GM12875 (cell line): ENCODE measurements around the gene PHYKPL.
"Not testable (repeated sequence)": the region's sequence is repeated elsewhere in the genome, so short reads cannot be mapped to it uniquely, and the experiment has no call there.

Experiments used
- H3K4me3 ChIP-seq: one replicate; pipeline ENCODE4 v1.5.1; 2011; ENCODE audit warnings: low read depth, low read length, control low read depth
- TF ChIP-seq, protein P1 (sequence below): IDR thresholded peaks from 2 replicates; pipeline ENCODE4 v1.5.1; 2011; ENCODE audit warnings: low read depth, mild to moderate bottlenecking, control low read depth, inconsistent platforms, low read length, moderate library complexity, borderline replicate concordance; ENCODE audit not compliant: insufficient read depth

The PHYKPL gene

DNA sequence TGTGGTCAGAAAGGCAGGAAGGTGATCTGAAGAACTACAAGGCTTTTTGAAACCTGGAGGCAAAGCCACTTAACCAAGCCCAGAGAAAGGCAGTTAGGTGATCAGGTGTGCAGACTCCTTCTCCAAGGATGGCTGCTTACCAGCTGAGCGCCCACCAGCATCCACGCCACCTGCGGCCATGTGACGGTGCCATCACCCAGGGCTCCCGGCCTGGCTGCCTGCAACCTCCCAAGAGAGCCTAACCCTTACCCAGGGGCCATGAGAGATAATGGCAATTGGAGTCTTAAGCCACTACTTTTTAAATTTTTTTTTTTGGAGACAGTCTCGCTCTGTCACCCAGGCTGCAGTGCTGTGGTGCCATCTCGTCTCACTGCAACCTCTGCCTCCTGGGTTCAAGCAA lies 33.1 kb upstream of the PHYKPL start:
- no peak overlapping the region for H3K4me3 ChIP-seq
- TF ChIP-seq, protein P1, sequence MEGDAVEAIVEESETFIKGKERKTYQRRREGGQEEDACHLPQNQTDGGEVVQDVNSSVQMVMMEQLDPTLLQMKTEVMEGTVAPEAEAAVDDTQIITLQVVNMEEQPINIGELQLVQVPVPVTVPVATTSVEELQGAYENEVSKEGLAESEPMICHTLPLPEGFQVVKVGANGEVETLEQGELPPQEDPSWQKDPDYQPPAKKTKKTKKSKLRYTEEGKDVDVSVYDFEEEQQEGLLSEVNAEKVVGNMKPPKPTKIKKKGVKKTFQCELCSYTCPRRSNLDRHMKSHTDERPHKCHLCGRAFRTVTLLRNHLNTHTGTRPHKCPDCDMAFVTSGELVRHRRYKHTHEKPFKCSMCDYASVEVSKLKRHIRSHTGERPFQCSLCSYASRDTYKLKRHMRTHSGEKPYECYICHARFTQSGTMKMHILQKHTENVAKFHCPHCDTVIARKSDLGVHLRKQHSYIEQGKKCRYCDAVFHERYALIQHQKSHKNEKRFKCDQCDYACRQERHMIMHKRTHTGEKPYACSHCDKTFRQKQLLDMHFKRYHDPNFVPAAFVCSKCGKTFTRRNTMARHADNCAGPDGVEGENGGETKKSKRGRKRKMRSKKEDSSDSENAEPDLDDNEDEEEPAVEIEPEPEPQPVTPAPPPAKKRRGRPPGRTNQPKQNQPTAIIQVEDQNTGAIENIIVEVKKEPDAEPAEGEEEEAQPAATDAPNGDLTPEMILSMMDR, result no peak

GRCh38 chr5:178264044-178264443 lies 31.4 kb upstream of the PHYKPL start:
- TF ChIP-seq, protein P1, result no peak
- no peak overlapping the region for H3K4me3 ChIP-seq

- no peak overlapping the region for H3K4me3 ChIP-seq
- TF ChIP-seq, protein P1, result no peak
These were observed 29.3 kb upstream of the PHYKPL start for GRCh38 chr5:178261666-178262600.

- no peak overlapping the region for H3K4me3 ChIP-seq
- TF ChIP-seq, protein P1, result no peak
These were observed 27.3 kb upstream of the PHYKPL start for GRCh38 chr5:178259623-178260536.

GRCh38 chr5:178257650-178258049 lies 25.0 kb upstream of the PHYKPL start:
- TF ChIP-seq, protein P1, result no peak
- H3K4me3 ChIP-seq, result no peak overlapping the region

DNA sequence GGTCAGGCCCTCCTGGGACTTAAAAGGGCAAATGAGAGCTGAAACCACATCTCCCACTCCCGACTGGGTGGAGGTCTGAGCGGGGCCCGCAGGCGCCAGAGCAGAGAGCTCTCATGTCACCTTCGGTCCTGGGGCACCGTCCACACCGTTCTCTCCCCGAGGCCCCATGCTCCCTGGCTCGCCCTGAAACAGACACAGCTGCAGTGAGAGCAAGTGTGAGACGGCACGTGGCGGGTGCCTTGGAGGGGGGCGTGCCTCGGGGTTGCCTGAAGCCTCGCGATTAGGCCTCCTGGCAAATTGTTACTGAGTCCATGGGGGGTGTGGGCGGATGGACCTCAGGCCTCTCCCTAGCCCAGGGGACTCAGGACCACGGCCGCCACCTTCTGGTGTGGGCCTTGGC lies 24.1 kb upstream of the PHYKPL start:
- TF ChIP-seq, protein P1, result no peak
- H3K4me3 ChIP-seq, result no peak overlapping the region

DNA sequence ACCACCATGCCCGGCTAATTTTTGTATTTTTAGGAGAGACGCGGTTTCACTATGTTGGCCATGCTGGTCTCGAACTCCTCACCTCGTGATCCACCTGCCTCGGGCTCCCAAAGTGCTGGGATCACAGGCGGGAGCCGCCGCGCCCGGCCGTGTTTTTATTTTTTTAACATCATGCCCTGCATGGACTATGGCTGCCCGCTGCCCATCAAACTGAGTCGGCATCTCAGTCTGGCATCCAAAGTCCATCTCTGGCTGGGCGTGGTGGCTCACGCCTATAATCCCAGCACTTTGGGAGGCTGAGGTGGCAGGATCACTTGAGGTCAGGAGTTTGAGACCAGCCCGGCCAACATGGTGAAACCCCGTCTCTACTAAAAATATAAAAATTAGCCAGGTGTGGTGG lies 21.0 kb upstream of the PHYKPL start:
- not testable (repeated sequence) for H3K4me3 ChIP-seq
